Stimulated activated CD4-positive, alpha-beta T cell treated with anti-CD3 and anti-CD28 coated beads, Interleukin-1b, Interleukin-23, amount 100 ng/mL, for 24 hours (primary cell): ENCODE data around the gene ANAPC13.

Experiments
- DNase-seq, 4 experiments: peaks; one replicate each; pipeline ENCODE4 v3.0.0-alpha.2; 2020; ENCODE audit warnings: low read depth in 4 of 4, low spot score in 1 of 4

The ANAPC13 gene

DNA sequence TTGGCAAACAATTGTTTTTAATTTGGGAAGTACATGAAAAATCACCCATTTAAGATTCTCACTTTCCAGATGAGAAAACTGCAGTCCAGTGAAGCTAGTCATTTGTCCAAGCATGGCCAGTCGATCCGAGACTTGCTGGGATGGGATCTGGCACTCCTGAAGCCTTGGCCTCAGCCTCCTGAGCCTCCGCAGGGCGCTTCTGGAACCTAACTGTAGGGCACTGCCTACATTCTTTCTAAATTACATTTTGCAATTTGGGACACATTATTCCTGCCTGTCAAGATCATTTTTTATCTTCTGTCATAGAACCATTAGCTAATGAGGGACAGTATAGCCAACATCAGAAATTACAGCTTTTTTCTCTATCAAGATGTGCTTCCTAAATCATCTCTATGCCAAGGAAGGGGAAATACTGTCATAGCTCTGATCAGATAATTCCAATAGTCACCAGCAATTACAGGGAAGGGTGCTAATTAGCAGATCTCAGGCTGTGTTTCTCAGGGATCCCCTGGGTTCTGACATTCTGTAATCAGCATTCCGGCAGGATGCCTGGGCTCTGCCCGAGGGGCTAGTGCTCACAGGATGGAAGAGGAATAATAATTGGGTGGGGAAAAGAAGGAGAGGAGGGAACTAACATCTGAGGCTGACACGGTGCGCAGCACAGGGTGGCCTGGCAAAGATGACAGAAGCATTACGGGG is 28.3 kb downstream of the ANAPC13 start:
- DNase-seq = no peak

DNA sequence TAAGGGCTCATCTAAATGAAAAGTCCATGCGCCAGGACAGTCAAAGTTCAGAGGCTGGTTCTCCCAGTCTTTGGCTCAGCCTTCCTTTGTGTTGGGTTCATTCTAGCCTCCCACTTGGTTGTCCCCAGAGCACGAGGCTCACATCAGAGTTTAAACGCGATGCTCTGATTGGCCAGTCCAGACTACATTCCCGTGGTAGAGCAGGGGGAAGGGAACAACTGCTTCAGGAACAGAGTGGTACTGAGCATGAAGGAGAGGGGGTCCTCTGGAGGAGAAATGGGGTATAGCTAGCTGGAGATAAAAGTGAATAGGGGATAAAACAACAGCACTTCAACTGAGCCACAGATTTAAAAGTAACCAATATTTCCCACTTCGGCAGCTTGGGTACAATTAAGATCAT is 32.2 kb downstream of the ANAPC13 start:
- no peak for DNase-seq

DNA sequence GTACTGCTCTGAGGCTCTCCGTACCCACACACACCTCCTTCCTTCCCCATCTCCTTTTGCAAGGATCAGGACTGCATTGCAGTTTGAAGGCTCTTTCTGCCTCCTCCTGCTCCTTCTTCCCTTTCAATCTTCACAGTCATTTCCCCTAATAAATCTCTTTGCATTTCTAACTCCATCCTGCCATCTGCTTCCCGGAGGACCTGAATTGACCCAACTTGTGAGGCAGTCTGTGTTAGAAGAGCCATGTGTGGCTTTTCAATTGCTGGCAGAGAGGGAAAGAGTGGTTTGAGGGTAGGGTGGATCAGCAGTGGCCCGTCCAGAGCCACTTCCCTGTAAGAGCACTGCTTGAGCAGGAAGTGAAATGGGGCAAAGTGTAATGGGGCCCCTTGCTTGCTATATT is 35.8 kb downstream of the ANAPC13 start:
- no peak for DNase-seq

DNA sequence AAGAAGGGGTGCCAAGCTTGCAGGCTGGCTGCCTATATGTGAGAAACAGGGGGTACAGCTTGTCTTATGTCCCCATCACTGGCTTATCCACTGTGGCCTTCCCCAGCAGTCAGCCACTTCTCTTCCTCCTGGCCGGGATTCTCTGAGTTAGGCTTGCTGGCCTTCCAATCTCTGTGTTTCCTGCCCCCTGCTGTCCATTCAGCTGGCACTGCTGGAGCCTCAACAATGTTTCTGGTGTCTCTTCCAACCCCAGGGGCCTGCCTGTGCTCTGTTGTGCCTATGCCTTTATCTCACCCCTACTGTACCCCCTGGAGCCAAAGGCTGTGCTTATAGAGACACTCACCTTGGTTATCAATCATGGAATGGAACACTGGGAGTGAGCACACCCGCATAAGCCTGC is 36.5 kb downstream of the ANAPC13 start:
- DNase-seq = no peak

DNA sequence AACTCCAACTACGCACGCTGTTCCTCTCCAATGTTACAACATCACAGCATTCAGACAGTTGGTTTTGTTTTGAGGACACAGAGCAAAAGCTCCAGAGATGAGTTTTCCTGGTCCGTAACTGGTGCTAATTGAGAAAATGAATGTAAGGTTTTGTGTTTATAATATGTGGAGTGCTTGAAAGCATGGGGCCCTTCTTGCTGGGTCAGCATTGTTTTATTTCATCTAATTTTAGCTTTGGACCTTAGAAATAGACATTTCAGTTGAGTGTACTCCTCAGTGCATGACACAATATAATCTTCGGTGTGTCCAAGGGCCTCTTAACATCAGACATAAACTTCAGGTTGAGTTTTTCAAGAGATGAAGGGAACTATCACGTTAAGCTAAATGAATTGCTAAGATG is 37.1 kb downstream of the ANAPC13 start:
- no peak for DNase-seq

DNA sequence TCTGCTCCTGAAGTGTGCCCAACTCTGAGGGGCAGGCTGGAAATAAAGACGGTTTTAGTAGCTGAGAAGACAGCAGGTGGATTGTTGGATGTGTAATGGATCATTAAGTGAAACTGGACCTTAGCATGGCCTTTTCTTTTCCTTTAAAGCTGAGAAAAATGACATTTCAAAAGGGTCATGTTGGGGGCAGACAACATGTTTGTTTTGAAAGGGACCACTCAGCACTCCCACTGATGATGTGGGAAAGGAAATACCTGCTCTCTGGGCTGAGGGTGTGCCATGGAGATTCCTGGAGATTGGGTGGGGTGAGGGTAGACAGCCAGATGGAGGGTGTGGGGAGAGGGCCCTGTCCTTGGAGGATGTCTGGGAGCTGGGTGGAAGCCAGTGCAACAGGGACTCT is 38.4 kb downstream of the ANAPC13 start:
- DNase-seq = no peak

DNA sequence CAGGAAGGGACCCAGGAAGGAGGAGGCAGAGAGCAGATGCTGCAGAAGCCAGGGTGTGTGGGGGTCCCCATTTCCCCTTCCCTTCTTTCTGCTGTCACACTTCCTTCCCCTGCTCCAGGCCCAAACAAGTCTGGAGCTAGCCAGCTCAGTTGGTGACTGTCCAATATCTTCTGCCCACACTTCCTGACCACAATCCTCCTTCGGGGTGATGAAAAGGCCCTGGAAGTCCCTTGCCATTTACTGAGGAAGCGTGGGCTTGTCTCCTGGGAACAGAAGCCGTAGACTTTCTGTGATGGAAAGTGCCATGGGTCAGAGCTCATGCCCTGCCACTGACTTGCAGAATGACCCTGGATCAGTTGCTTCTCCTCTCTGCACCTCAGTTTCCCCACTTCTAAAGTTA is 39.0 kb downstream of the ANAPC13 start:
- no peak for DNase-seq

DNA sequence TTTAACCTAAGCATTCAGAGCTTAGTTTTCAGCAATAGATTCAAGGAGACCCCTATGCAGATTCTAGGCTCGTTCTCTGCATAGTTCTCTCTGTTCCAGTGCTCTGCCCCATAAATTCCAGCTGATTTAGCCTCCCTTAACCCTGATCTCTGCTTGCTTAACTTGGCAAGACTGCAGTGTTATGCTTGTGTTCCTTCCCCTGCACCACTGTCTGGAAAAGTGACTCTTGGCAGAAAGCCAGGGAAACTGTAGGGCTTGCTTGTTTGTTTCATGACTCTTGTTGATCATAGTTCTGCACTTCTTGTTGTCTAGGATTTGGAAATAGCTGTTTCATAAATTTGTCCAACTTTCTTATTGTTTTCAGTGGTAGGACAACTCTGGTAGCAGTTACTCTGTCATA is 40.1 kb downstream of the ANAPC13 start:
- DNase-seq = no peak

DNA sequence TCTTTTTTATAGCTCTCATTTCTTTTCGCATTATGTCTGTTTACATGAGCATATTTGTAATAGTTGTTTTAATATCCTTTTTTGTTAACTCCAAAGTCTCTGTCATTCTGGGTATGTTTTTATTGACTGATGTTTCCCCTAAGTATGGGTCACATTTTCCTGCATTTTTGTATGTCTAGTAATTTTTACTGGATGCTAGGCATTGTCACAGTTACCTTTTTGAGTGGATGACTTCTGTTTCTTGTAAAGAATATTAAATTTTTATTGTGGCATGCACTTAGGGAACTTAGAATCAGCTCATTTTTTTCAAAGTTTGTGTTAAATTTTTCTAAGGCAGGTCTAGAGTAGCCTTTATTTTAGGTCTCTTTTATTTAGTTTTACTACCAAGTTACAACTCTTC is 40.7 kb downstream of the ANAPC13 start:
- DNase-seq = no peak

DNA sequence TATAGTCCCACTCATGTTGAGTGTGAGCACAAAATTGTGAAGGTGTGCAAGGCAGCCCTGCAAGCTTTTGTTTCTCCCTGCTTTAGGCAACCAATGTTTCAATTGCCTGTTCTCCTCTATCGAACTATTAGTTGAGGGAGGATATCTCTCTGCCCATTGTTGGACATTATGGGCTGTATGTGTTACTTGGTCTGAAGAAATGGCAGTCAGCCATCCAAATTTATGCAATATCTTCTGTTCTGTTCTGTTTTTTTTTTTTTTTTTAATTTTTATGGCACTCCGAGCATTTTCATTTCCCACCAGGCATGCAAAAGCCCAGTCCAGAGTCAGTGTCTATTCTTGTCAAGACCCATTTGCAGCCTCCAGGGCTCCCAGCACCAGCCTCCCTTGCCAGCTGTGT is 44.0 kb downstream of the ANAPC13 start:
- no peak for DNase-seq

DNA sequence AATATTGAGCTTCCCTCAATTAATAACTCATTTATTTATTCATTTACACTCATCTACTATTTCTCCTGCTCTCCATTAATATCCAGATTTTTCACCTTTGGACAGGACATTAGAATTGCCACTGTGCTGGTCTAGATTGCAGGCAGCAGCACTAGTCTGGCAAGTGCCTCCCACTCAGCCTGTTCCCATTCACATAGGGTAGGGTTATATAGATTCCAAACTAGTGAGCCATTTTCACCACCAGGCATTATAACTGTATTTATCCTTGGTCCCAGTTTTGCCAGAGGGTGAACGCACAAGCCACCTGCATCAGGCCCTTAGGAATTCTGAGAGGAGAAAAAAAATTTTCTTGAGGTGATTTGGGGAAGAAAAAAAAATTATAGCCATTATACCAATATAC is 44.5 kb downstream of the ANAPC13 start:
- DNase-seq = no peak

DNA sequence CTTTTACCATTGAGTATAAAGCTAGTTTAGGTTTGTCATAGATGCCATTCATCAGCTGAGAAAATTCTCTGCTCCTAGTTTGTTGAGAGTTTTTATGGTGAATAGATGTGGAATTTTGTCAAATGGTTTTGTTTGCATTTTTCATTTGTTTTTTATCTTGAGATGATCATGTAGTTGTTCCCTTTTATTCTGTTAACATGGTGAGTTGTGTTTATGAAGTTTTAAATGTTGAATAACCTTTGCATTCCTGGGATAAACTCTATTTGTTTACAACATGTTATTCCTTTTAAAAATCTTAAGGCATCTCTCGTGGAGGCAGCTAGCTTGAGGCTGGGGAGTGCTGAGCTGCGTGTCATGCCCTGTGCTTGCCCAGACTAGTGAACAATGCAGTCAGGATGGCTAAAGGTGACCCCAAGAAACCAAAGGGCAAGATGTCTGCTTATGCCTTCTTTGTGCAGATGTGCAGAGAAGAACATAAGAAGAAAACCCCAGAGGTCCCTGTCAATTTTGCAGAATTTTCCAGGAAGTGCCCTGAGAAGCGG is 48.5 kb downstream of the ANAPC13 start:
- no peak for DNase-seq

DNA sequence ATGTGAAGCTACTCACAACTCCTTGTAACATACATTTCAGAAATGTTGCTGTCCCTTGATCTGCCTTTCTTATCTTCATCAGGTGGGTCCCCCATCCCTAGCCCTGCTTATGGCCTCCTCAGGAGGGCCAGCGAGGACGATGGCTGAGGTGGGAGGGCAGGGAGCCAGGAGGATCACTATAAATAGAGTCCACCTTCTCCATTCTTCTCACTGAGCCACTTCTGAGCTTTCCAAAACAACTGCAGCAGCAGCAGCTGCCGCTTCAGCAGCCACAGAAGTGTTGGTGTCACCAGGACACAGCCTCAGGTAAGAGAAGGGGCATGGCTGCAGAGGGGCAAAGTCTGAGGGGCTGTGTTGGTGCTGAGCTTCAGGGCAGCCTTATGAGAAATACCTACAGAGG is 53.5 kb downstream of the ANAPC13 start:
- DNase-seq = no peak

DNA sequence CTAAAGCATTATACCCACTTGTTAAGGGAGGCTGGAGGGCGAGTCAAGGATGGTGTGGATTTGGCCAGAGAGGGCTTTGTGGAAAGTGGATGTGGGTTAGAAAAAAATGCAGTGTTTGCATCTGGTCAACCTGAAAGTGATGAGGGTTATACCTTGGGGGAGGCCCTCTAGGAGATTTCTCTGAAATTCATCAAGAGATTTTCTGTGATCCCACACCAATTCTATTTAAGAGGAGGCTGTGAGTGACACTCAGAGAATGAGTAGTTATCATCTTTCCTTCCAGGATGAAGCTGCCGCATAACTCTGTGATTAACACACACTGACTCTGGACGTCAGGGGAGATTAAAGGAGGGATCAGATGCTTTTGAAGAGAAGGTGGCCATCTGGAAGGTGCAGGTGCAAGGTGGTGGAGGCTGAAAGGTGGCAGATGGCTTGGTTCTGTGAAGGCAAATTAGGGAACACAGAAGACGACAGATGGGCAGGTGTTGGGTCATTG is 54.8 kb downstream of the ANAPC13 start:
- DNase-seq = no peak

DNA sequence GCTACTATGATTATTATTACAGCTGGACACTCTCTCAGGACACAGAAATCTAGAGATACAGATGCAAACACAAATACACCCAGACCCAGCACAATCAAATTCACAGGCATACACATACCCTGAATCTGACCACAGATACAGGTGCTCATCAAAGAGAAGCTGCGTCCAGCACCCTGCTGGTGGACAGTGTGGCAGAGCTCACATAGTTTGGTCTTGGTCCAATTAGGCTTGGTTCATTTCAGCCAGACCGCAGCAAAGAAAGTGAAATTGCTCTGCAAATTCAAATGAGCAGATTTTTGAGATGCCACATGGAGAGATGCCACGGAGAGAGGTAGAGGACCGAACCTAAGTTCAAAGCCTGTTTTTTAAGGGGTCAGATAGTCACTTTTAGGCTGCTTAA is 55.6 kb downstream of the ANAPC13 start:
- DNase-seq = no peak

DNA sequence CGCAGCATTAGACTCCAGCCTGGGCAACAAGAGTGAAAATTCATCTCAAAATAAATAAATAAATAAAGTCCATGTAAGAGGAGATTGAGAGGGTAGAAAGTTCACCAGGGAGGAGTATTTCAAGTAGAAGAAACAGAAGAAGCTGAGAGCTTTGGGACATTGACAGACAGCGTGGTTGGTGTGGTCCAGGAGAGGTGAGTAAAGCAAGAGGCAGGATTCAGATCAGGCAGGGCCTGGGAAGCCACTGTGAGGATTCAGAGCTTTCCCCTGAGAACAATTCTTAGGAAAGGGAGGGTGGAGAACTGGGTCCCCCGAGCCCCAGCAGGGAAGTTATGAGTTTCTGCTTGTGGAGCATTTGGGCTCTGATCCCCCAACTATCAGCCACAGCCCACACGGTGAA is 57.4 kb downstream of the ANAPC13 start:
- DNase-seq = no peak
